ENCODE results near the gene ISM2.
A peak's percentile ranks its signal among the peaks of the same experiment; 100 is the strongest.

The ISM2 gene

GRCh38 chr14:77459072-77459723 is 39.4 kb downstream of the ISM2 start:
- peak; percentile 53 for DNase-seq

DNA sequence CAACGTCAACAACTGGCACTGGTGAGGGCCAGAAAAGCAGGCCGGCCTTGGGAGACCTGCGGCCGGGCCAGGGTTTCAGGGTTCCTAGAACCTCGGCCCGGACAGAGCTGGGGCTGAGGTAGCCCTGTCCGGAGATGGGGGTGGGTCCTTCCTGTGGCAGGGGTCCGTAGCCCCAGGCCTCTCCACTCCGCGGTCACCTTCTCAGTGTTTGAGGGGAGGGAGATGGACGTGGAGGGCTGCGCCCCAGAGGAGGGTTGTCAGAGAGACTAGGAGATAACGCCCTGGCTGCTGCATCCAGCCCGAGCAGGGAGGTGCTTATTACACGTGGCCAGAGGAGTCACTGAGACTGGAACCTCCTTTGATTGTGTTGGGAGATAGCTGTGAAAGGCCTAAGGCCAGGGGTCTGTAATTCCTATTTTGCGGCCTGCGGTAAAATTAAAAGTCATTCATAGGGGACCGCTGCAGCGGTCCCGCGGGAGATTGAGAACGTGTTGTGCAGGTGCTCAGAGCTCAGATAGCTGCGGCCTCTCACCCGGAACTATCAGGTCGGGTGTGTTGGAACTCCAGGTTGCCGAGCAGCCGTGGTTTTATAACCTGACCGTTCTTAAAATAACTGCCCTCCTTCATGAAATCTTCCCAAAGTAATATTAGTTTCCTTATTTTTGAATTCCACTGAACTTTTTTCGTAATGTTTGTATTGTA is 40.2 kb downstream of the ISM2 start:
- peak; percentile 37 for DNase-seq

DNA sequence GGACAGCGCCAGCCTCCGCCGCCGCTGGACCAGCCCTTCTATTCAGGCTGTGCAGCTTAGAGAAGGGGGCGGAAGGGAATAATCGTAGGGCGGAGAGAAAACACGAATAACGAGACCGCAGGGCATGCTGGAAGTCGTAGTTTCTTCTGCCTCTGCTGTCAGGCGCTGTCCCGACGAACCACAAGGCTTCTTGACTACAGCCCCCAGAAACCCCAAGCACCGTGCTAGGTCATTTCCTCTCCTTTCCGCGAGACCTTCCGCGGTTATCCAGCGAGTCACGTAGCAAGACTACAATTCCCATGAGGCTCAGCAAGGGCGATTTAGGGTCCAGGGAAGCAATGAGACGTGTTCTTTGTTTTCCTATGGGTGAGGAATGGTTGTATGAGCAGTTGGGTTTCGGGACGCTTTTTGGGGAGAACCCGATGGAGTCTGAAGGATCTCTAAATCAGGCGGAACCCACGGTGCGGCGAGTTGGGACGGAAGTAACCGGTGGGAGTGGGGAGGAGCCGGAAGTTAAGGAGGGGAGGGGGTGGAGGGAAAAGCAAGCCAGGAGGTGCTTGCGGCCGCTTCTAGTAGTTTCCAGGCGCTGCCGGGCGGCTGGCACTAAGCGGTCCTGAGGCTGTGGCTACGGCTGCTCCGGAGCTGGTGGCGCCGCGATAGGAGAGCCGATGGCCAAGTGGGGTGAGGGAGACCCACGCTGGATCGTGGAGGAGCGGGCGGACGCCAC is 40.9 kb downstream of the ISM2 start, which contains the start of the genes AHSA1 and VIPAS39:
AHSA1 (plus strand) TSS at position 572 of the 727 bp plus-strand sequence; CDS start at position 669, 97 bp downstream.
VIPAS39 (minus strand) TSS at position 80 of the 727 bp plus-strand sequence. CDS start 3,499 bp downstream, outside the sequence.
- DNase-seq, result peak; percentile 89

DNA sequence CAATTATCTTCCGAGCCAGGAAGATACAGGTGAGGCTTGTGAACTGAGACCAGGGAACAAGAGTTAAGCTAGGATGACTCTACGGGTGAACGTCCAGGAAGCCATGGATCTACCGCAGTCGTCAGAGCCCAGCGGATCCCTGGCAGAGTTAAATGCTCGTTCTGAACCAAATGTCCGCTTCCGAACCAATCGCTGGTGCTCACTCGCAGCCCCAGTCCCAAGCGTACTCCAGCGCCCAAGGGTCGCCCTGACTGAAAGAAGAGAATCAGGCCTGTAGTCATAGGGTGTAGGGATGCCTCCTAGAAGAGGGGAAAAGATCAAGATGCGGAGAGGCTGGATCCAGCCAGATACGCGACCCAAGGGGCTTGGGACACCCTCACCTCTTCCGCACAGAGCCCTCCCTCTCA is 41.5 kb downstream of the ISM2 start:
- no peak for DNase-seq

- DNase-seq, result no peak
Measured at GRCh38 chr14:77455966-77456640, 42.5 kb downstream of the ISM2 start.

GRCh38 chr14:77442196-77442595 is 56.4 kb downstream of the ISM2 start:
- no peak for DNase-seq

- no peak for DNase-seq
Measured at GRCh38 chr14:77439861-77440260, 58.8 kb downstream of the ISM2 start.

- DNase-seq, result no peak
Measured at GRCh38 chr14:77438596-77438995, 60.0 kb downstream of the ISM2 start.

GRCh38 chr14:77436042-77436441 is 62.6 kb downstream of the ISM2 start:
- no peak for DNase-seq

DNA sequence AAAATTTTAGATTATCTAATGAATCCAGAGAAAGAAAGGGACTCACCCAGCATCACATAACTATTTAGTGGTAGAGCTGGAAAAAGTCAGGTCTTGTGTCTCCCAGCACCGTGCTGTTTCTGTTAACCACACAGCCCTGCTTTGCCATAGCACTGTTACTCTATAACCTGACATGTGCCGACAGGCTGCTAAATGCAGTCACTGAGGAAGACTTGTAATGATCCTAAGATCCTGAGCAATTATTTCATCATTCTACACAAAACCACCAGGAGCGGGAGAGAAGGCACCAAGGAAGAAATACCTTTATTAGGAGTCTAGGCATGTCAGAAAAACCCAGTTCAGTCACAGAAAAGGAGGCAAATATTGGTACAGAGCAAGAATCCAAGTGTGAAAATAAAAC is 72.2 kb downstream of the ISM2 start:
- DNase-seq, result no peak

DNA sequence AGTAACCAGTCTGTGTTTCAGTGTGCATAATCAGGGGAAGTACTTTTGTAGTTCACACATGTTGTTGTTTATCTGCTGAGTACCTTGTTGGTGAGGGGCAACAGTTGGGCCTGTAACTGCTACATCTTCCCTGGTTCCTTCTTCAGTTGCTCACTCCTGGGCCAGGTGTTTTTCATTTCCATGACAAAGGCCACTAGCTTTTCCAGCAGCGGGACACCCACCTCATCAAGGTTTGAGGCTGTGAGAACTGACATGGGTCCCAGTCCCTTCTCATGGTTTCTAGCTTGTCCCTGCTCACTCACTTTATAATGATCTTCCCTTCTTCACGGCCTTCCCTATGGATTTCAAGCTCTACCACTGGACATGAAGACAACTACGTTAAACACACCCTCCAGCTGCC is 73.8 kb downstream of the ISM2 start:
- DNase-seq, result no peak
